Measurements from ENCODE around the gene P2RY2.

P2RY2 gene

DNA sequence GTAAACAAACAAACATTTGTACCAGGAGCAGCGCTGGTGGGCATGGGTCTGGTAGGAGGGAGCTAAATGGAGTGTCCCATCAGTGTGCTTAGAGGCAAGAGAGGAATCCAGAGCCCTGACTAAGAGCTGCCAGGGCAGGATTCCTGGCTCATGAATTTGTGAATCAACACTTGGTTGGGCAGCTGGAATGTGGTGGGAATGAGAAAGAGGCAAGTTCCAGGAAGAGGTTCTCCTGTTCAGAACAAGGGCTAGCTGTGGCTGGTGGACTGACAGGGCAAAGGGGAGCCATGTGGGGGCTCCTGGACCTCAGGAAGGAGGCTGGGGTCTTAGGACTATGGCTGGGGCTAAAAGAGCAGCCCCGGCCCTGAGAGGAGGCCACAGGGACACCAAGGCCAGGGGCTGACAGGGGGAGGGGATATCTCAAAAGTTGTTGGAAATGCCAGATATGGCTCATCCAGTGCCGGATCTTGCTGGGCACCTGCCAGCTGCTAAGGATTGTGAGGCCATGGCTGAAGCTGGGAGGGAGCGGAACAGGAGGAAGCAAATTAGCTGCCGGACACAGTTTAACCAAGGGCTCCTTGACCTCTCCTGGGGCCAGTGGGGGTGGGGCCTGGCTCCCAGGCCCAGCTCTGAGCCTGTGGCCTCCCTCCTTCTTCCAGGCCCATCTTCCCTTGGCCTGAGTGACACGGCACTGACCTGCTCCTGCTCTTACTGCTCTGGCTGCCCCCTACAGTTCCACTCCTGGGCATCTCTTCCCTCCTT, 39.4 kb downstream of the P2RY2 start:
- H3K4me3 ChIP-seq (ENCODE audit: low read length) = peak overlapping the region; percentile 34

DNA sequence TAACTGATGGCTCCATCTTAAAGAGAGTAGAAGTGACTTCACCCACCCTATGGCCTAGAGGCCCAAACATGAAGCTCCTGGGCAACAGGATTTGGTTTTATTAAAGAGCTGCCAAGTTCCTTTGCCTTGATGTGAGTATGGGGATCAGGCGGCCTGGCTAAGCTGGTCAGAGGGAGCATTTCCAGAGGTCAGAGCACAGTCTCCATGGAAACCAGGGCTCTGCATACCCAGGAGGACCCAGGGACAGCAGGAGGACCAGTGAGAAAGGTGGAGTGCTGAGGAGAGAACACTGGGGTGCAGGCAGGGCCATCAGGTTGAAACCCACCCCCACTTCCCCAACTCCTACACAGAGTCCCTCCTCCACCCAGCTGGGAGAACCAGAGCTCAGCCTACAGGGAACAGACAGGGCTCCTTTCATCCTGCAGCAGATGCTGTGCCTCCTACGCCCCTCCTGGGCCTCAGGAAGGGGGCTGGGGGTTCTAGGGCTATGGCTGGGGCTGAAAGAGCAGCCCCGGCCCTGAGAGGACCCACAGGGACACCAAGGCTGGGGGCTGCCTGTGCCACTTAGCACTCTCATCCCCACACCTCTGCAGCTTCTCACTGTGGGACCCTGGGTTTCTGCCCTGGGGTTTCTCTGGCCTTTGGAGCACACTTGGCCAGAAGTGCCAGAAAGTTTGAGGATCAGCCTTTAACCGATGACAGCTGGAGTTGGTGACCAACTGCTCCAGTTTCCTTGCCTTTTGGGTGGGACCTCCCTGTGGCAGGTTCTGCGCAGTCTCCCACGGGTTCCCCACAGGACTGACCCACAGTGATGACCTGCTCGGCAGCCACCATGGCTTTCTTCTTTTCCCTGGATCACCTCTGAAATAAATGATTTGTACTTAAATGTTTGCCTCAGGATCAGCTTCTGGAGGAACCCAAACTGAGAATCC, 40.3 kb downstream of the P2RY2 start:
- H3K4me1 ChIP-seq (ENCODE audit: control insufficient read depth, insufficient read depth, low read length) = peaks cover 19% of the 10 kb centered on the region
- H3K36me3 ChIP-seq (ENCODE audit: insufficient read depth, low read length) = no peaks in the 10 kb centered on the region
- peak overlapping the region; percentile 58 for H3K4me2 ChIP-seq (ENCODE audit: low read length)
- H3K27me3 ChIP-seq (ENCODE audit: control insufficient read depth, insufficient read depth, low read length) = no peaks in the 10 kb centered on the region
- H3K9ac ChIP-seq (ENCODE audit: low read depth, low read length) = peak overlapping the region; percentile 68
- H3K9me3 ChIP-seq (replicated peaks; ENCODE audit: low read length) = no peaks in the 10 kb centered on the region
- H3K4me3 ChIP-seq (ENCODE audit: low read length) = no peak overlapping the region

More for the DNA sequence above, 39.4 kb downstream of the P2RY2 start:
- H3K36me3 ChIP-seq (ENCODE audit: insufficient read depth, low read length) = no peaks in the 10 kb centered on the region
- no peaks in the 10 kb centered on the region for H3K9me3 ChIP-seq (replicated peaks; ENCODE audit: low read length)
- H3K9ac ChIP-seq (ENCODE audit: low read depth, low read length) = peak overlapping the region; percentile 68
- peak overlapping the region; percentile 58 for H3K4me2 ChIP-seq (ENCODE audit: low read length)
- no peaks in the 10 kb centered on the region for H3K27me3 ChIP-seq (ENCODE audit: control insufficient read depth, insufficient read depth, low read length)
- peaks cover 19% of the 10 kb centered on the region for H3K4me1 ChIP-seq (ENCODE audit: control insufficient read depth, insufficient read depth, low read length)

DNA sequence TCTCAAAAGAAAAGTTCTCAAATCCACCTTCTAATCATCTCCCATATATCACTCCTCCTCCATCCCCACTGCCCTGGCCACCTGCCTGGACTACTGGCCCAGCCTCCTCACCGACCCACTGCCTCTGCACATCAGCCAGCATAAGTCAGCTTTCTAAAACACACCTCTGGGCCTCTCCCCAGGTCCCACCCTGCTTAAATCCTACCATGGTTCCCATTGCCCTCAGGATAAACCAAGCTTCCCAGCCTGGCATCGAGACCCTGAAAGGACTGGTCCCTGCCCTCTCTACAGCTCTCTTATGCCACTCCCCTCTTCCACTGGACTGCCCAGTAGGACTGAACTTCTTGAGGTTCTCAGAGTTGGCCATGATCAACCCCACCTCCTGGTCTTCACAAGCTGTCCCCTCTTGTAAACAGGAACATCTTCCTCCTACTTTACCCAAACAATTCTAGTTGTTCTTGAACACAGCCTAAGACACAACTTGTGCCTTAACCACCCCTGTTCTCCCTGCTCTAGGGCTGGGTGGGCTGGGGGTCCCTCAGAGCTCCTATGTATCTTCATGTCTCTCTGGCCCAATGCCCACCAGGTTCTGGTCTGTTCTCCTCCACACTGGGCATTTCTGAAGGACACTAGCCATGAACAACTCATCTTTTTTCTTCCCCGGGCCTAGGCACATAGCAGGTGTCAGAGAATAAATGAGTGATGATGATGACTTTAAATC, 41.5 kb downstream of the P2RY2 start:
- Histone ChIP-seq H3K4me2 (ENCODE audit: low read length) (no peak overlapping the region), H3K27me3 (ENCODE audit: control insufficient read depth, insufficient read depth, low read length) (no peaks in the 10 kb centered on the region), H3K4me3 (ENCODE audit: low read length) (no peak overlapping the region), H3K9me3 (replicated peaks; ENCODE audit: low read length) (no peaks in the 10 kb centered on the region), H3K36me3 (ENCODE audit: insufficient read depth, low read length) (no peaks in the 10 kb centered on the region), H3K9ac (ENCODE audit: low read depth, low read length) (no peak overlapping the region), H3K4me1 (ENCODE audit: control insufficient read depth, insufficient read depth, low read length) (peaks cover 19% of the 10 kb centered on the region)

DNA sequence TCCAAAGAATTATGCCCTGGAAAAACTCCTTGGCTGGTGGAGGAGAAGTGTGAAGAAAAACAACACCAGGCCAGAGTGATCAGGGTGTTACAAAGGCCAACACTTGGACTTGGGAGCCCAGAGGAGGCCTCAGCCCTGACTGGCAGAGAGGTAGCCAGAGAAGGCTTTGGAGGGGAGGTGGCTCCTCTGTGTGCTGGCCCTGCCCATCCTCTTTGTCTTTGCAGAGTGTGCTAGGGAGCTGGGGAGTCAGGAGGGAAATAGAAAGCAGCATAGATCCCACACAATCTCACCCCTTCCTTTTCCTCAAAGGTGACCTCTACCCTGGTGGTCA, 42.0 kb downstream of the P2RY2 start:
- no peaks in the 10 kb centered on the region for H3K9me3 ChIP-seq (replicated peaks; ENCODE audit: low read length)
- H3K4me1 ChIP-seq (ENCODE audit: control insufficient read depth, insufficient read depth, low read length) = peaks cover 19% of the 10 kb centered on the region
- H3K4me2 ChIP-seq (ENCODE audit: low read length) = no peak overlapping the region
- peaks cover 5% of the 10 kb centered on the region for H3K27me3 ChIP-seq (ENCODE audit: control insufficient read depth, insufficient read depth, low read length)
- H3K4me3 ChIP-seq (ENCODE audit: low read length) = no peak overlapping the region
- no peak overlapping the region for H3K9ac ChIP-seq (ENCODE audit: low read depth, low read length)
- no peaks in the 10 kb centered on the region for H3K36me3 ChIP-seq (ENCODE audit: insufficient read depth, low read length)

DNA sequence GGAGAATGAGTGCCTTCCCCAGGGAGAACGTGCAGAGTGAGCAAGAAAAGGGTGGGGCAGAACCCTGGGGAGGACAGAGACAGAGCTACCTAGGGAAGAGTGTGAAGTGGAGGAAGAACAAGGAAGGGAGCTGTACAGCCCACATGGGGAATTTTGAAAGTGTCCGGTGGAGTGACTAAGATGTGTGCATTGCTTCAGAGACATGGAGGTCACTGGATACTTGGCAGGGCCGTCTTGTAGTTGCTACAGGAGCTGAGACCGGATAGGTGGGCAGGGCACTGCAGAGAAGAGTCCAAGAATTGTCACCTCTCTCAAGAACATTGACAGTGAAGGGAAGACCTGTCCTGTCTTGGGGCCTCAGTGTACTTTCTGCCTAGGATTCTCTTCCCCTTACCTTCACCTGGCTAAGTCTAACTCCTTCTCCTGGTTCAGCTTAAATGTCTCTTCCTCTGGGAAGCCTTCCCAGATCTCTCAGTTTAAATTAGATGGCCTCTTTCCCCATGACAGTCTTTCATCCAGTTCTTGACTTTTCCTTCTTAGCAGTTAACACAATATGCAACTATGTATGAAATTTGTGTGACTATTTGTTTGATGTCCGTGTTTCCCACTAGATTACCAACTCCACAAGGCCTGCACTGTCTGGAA, 44.9 kb downstream of the P2RY2 start:
- H3K4me1 ChIP-seq (ENCODE audit: control insufficient read depth, insufficient read depth, low read length) = peaks cover 24% of the 10 kb centered on the region

DNA sequence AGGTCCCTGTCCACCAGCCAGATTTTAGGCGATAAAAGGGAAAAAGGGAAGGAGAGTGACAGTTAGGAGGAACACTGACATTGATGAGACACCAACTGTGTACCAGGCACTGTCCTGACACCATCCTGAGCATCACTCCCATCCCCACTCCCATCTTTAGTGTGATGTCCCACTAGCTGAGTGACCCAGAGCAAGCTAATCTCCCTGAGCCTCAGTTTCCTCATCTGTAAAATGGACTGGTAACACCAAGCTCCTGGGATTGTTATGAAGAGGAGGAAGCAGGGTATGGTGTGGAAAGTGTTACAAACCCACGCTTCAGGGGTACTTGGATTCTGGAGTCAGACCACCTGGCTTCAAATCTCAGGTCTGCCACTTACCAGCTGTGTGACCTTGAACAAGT, 45.6 kb downstream of the P2RY2 start:
- Histone ChIP-seq H3K36me3 (ENCODE audit: insufficient read depth, low read length) (no peaks in the 10 kb centered on the region), H3K27me3 (ENCODE audit: control insufficient read depth, insufficient read depth, low read length) (peaks cover 26% of the 10 kb centered on the region), H3K4me2 (ENCODE audit: low read length) (no peak overlapping the region), H3K9ac (ENCODE audit: low read depth, low read length) (no peak overlapping the region), H3K4me3 (ENCODE audit: low read length) (no peak overlapping the region), H3K9me3 (replicated peaks; ENCODE audit: low read length) (no peaks in the 10 kb centered on the region), H3K4me1 (ENCODE audit: control insufficient read depth, insufficient read depth, low read length) (peaks cover 17% of the 10 kb centered on the region)

More for the DNA sequence above, 44.9 kb downstream of the P2RY2 start:
- Histone ChIP-seq H3K36me3 (ENCODE audit: insufficient read depth, low read length) (no peaks in the 10 kb centered on the region), H3K27me3 (ENCODE audit: control insufficient read depth, insufficient read depth, low read length) (peaks cover 24% of the 10 kb centered on the region), H3K9me3 (replicated peaks; ENCODE audit: low read length) (no peaks in the 10 kb centered on the region), H3K4me2 (ENCODE audit: low read length) (no peak overlapping the region), H3K9ac (ENCODE audit: low read depth, low read length) (no peak overlapping the region), H3K4me3 (ENCODE audit: low read length) (no peak overlapping the region)

DNA sequence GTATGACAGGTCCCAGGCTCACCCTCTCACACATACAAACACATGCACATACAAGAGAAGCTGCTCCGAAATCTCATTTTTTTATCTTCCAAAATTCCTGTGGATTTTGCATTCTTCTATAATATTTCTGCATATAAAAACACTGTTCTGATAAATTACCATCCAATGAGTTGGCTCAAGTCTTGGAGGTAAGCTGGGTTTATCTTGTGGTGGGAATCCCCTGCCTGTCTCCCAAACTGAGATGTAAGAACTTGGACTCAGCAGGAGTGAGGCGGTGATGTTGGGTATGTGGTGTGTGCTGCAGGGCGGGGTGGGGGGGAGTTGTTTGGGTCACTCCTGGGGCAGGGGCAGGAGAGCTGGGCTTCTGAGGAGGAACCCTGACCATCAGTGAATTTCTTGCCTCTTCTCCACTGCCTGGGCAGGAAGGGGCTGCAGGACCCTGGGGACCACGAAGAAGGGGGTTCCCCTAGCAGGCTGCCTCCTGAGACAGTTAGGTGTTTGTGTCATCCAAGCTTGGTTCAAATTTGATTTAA, 47.3 kb downstream of the P2RY2 start:
- Histone ChIP-seq H3K4me1 (ENCODE audit: control insufficient read depth, insufficient read depth, low read length) (peaks cover 17% of the 10 kb centered on the region), H3K4me2 (ENCODE audit: low read length) (no peak overlapping the region), H3K9ac (ENCODE audit: low read depth, low read length) (no peak overlapping the region), H3K27me3 (ENCODE audit: control insufficient read depth, insufficient read depth, low read length) (peaks cover 29% of the 10 kb centered on the region), H3K36me3 (ENCODE audit: insufficient read depth, low read length) (no peaks in the 10 kb centered on the region), H3K4me3 (ENCODE audit: low read length) (no peak overlapping the region), H3K9me3 (replicated peaks; ENCODE audit: low read length) (no peaks in the 10 kb centered on the region)

DNA sequence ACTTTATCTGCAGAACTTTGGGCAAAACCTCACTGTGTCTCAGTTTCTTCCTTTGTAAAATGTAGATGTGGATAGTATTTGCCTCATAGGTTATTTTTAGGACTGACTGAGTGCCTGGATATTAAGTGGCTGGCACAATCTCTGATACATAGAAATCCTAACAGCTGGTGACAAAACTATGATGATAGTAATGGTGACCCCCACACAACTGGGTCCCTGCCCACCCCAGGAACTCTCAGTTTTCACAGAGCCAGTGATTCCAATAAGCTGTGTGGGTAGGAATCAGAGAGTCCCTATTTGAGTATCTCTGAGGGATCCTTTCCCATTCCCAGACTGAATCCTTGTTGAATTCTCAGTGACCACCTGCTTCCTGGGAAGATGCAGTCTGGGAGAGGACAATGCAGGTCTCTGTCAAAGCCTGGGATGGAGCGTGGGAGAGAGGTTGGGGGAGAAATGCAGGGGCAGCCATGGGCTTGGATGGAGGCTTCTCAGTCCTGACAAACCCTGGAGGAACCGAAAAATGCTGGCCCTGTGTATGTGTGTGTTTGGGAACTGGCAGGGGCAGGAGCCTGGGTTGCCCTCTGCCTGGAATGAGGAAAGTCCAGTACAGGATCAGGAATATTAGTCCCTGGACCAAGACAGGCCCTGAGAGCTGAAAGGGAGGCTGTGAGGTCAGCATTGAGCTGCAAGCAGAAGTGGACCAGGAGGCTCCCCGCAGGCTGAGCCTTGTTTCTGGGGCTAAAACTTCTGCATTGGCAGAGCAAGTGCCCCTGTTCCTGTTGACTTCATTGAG, 48.0 kb downstream of the P2RY2 start:
- no peaks in the 10 kb centered on the region for H3K36me3 ChIP-seq (ENCODE audit: insufficient read depth, low read length)
- H3K4me1 ChIP-seq (ENCODE audit: control insufficient read depth, insufficient read depth, low read length) = peaks cover 17% of the 10 kb centered on the region
- H3K9ac ChIP-seq (ENCODE audit: low read depth, low read length) = peak overlapping the region; percentile 8
- peaks cover 29% of the 10 kb centered on the region for H3K27me3 ChIP-seq (ENCODE audit: control insufficient read depth, insufficient read depth, low read length)
- no peak overlapping the region for H3K4me3 ChIP-seq (ENCODE audit: low read length)
- H3K4me2 ChIP-seq (ENCODE audit: low read length) = no peak overlapping the region
- H3K9me3 ChIP-seq (replicated peaks; ENCODE audit: low read length) = no peaks in the 10 kb centered on the region

DNA sequence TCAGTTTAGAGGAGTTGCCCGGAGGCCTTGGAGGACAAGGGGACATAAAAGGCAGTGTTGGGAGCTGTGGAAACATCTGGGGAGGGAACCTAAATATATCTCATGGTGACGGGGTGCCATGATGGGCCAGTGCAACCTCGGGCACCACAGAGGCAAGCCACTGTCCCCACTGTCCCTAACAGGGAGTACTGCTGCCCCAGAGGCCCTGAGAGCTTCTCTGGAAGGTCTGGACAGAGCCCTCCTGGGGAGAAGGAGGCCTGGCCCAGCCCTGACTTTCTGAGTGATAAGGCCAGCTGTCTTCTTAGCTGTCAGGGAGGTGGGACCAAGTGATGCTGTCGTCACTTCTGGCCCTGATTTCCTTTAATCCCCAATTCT, 48.6 kb downstream of the P2RY2 start:
- no peaks in the 10 kb centered on the region for H3K36me3 ChIP-seq (ENCODE audit: insufficient read depth, low read length)
- peaks cover 17% of the 10 kb centered on the region for H3K4me1 ChIP-seq (ENCODE audit: control insufficient read depth, insufficient read depth, low read length)
- peaks cover 29% of the 10 kb centered on the region for H3K27me3 ChIP-seq (ENCODE audit: control insufficient read depth, insufficient read depth, low read length)
- H3K9ac ChIP-seq (ENCODE audit: low read depth, low read length) = peak overlapping the region; percentile 8
- no peak overlapping the region for H3K4me2 ChIP-seq (ENCODE audit: low read length)
- H3K4me3 ChIP-seq (ENCODE audit: low read length) = no peak overlapping the region
- H3K9me3 ChIP-seq (replicated peaks; ENCODE audit: low read length) = no peaks in the 10 kb centered on the region

DNA sequence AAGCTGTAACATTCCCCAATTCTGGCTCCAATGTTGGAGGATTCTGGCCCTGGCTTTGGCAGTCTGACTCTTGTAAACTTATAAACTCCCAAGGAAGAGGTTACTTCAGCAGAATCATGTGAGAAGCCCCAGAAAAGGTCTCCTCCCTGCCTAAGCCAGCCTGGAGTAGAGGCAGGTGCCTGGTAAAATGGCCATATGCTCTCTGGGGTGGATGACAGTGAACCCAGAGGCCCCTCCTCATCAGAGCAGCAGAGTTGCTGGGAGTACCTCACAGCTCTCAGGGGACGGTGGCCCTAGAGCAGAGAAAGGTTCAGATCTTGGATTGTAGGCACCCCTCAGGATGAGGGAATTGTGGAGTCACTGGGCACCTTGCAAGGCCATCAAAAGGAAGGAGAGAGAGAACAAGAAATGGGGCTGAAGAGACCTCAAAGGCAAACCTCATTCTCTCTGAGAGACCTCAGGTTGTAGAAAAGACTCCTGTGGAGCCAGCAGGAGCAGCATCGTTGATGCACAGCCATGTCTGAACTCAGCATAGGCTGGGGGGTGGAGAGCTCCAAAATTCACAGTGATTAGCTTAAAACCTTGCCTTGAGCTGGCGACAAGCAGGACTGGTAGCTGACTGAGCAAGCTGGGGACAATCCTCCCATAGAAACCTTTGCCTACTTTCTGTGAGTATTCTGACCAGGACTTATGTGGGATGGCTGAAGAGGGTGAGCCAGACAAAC, 49.2 kb downstream of the P2RY2 start:
- Histone ChIP-seq H3K4me3 (ENCODE audit: low read length) (no peak overlapping the region), H3K9me3 (replicated peaks; ENCODE audit: low read length) (no peaks in the 10 kb centered on the region), H3K4me2 (ENCODE audit: low read length) (no peak overlapping the region), H3K36me3 (ENCODE audit: insufficient read depth, low read length) (no peaks in the 10 kb centered on the region), H3K9ac (ENCODE audit: low read depth, low read length) (no peak overlapping the region), H3K27me3 (ENCODE audit: control insufficient read depth, insufficient read depth, low read length) (peaks cover 29% of the 10 kb centered on the region), H3K4me1 (ENCODE audit: control insufficient read depth, insufficient read depth, low read length) (peaks cover 17% of the 10 kb centered on the region)

Measured in skeletal muscle satellite cell (primary cell).